IMR-90 (cell line): ENCODE results near the gene COLEC12. TPM values are rescaled to one million over a fixed set of nuclear protein-coding genes. Genes with fewer than 3 reads are reported as not detected.
A peak's percentile ranks its signal among the peaks of the same experiment; 100 is the strongest.

Experiments
- ATAC-seq: fragments of 200-7000 bp; cut with Tn5 transposase; 2 replicates; pipeline ENCODE4 v1.9.1; 2020; ENCODE audit warnings: low read depth, mild to moderate bottlenecking, moderate library complexity
- BruUV-seq: library from RNA; stranded (reverse); fragments of 400-500 nt; replicated peaks from 2 replicates; lab custom pipeline; 2021; lab: Mats Ljungman, UMichigan
- CTCF ChIA-PET: fragments of 300-600 bp; formaldehyde crosslinking; extraction: SDS; loops from one replicate; lab custom pipeline; 2021; ENCODE audit warnings: antibody characterized with exemption; lab: Yijun Ruan, JAX
- POLR2A ChIA-PET: fragments of 300-600 bp; sonication (Branson Sonifier 250); formaldehyde crosslinking; loops from one replicate; lab custom pipeline; 2022; ENCODE audit warnings: antibody characterized with exemption; ENCODE audit not compliant: unreplicated experiment; lab: Charles Lee
- DNase-seq: peaks from one replicate; pipeline ENCODE4 v3.0.0; 2013
- H2AFZ ChIP-seq: replicated peaks from 2 replicates; pipeline ENCODE3; 2013; ENCODE audit warnings: low read length, mild to moderate bottlenecking; ENCODE audit not compliant: poor library complexity
- H2AK5ac ChIP-seq: 2 replicates; pipeline ENCODE4 v1.6.1; 2013; ENCODE audit warnings: low read depth, low read length, inconsistent platforms
- H2AK9ac ChIP-seq: replicated peaks from 2 replicates; pipeline ENCODE3; 2013; ENCODE audit warnings: mild to moderate bottlenecking, low read depth, low read length, moderate library complexity; ENCODE audit not compliant: poor library complexity
- H2BK120ac ChIP-seq: 2 replicates; pipeline ENCODE4 v1.6.1; 2013; ENCODE audit warnings: low read depth, low read length, inconsistent platforms
- H2BK15ac ChIP-seq: 3 replicates; pipeline ENCODE4 v1.6.1; 2013; ENCODE audit warnings: low read depth, low read length, inconsistent platforms
- H2BK20ac ChIP-seq: 2 replicates; pipeline ENCODE4 v1.6.1; 2013; ENCODE audit warnings: low read depth, mild to moderate bottlenecking, inconsistent platforms, low read length, moderate library complexity
- H2BK5ac ChIP-seq: 2 replicates; pipeline ENCODE4 v1.6.1; 2013; ENCODE audit warnings: mild to moderate bottlenecking, low read depth, low read length, inconsistent platforms; ENCODE audit not compliant: poor library complexity, severe bottlenecking
- H3K14ac ChIP-seq: replicated peaks from 2 replicates; pipeline ENCODE4 v1.6.1; 2013; ENCODE audit warnings: low read depth, low read length, inconsistent platforms
- H3K18ac ChIP-seq: 2 replicates; pipeline ENCODE4 v1.6.1; 2013; ENCODE audit warnings: low read depth, low read length, control low read depth
- H3K23ac ChIP-seq: 2 replicates; pipeline ENCODE4 v1.6.1; 2013; ENCODE audit warnings: low read depth, low read length, inconsistent platforms
- H3K27ac ChIP-seq: 2 replicates; pipeline ENCODE4 v1.5.1; 2013; ENCODE audit warnings: mild to moderate bottlenecking, control low read depth, low read length; ENCODE audit not compliant: insufficient read depth
- H3K27me3 ChIP-seq: 2 replicates; pipeline ENCODE4 v1.6.1; 2013; ENCODE audit warnings: low read length; ENCODE audit not compliant: control insufficient read depth, insufficient read depth
- H3K36me3 ChIP-seq: 2 replicates; pipeline ENCODE4 v1.6.1; 2013; ENCODE audit warnings: low read length, mixed read lengths; ENCODE audit not compliant: control insufficient read depth, insufficient read depth
- H3K4ac ChIP-seq: 2 replicates; pipeline ENCODE4 v1.6.1; 2013; ENCODE audit warnings: low read depth, low read length, inconsistent platforms
- H3K4me1 ChIP-seq: 2 replicates; pipeline ENCODE4 v1.6.1; 2013; ENCODE audit warnings: low read length, mixed read lengths; ENCODE audit not compliant: control insufficient read depth, insufficient read depth
- H3K4me2 ChIP-seq: 2 replicates; pipeline ENCODE4 v1.6.1; 2013; ENCODE audit warnings: low read depth, mild to moderate bottlenecking, control low read depth, low read length, moderate library complexity
- H3K4me3 ChIP-seq: 2 replicates; pipeline ENCODE4 v1.5.1; 2013; ENCODE audit warnings: low read depth, mild to moderate bottlenecking, control low read depth, low read length, moderate library complexity; ENCODE audit not compliant: insufficient read depth
- H3K56ac ChIP-seq: 2 replicates; pipeline ENCODE4 v1.6.1; 2013; ENCODE audit warnings: low read length, inconsistent platforms; ENCODE audit not compliant: insufficient read depth; ENCODE audit errors: extremely low read depth
- H3K79me1 ChIP-seq, 2 experiments: 2 replicates each; pipeline ENCODE4 v1.6.1; 2013; ENCODE audit warnings: low read length in 2 of 2, inconsistent platforms in 1 of 2, low read depth in 1 of 2
- H3K9ac ChIP-seq: 2 replicates; pipeline ENCODE4 v1.6.1; 2013; ENCODE audit warnings: low read depth, low read length, control low read depth
- H3K9me1 ChIP-seq: 2 replicates; pipeline ENCODE4 v1.6.1; 2013; ENCODE audit warnings: low read length, inconsistent platforms; ENCODE audit not compliant: insufficient read depth
- H3K9me3 ChIP-seq: 2 replicates; pipeline ENCODE4 v1.6.1; 2013; ENCODE audit warnings: low read length; ENCODE audit not compliant: control insufficient read depth, insufficient read depth
- H4K20me1 ChIP-seq: 2 replicates; pipeline ENCODE4 v1.6.1; 2013; ENCODE audit warnings: low read length, inconsistent platforms; ENCODE audit not compliant: insufficient read depth
- H4K5ac ChIP-seq: 2 replicates; pipeline ENCODE4 v1.6.1; 2013; ENCODE audit warnings: mild to moderate bottlenecking, low read depth, low read length, control low read depth
- H4K8ac ChIP-seq, 2 experiments: 2 replicates each; pipeline ENCODE4 v1.6.1; 2013; ENCODE audit warnings: low read depth in 2 of 2, low read length in 2 of 2, control low read depth in 1 of 2, inconsistent platforms in 1 of 2
- H4K91ac ChIP-seq: 2 replicates; pipeline ENCODE4 v1.6.1; 2013; ENCODE audit warnings: low read depth, low read length, inconsistent platforms; ENCODE audit not compliant: insufficient read depth
- BHLHE40 ChIP-seq: fragments of 150-350 bp; IDR thresholded peaks from 2 replicates; pipeline ENCODE4 v1.6.1; 2016; ENCODE audit warnings: mild to moderate bottlenecking, low read depth, low read length
- CEBPB ChIP-seq: IDR thresholded peaks from 2 replicates; pipeline ENCODE4 v1.6.1; 2012; ENCODE audit warnings: low read depth, low read length, improper control_type of control experiment
- CHD1 ChIP-seq: IDR thresholded peaks from 2 replicates; pipeline ENCODE4 v1.6.1; 2012; ENCODE audit warnings: low read depth, low read length, improper control_type of control experiment
- ELK1 ChIP-seq: fragments of 150-350 bp; IDR thresholded peaks from 2 replicates; pipeline ENCODE4 v1.6.1; 2016; ENCODE audit warnings: low read depth, mild to moderate bottlenecking, low read length, moderate library complexity, borderline replicate concordance
- FOS ChIP-seq: fragments of 150-350 bp; IDR thresholded peaks from 2 replicates; pipeline ENCODE4 v1.6.1; 2016; ENCODE audit warnings: low read depth, low read length
- MAFK ChIP-seq: IDR thresholded peaks from 2 replicates; pipeline ENCODE4 v1.6.1; 2012; ENCODE audit warnings: low read depth, low read length, improper control_type of control experiment
- MAZ ChIP-seq: IDR thresholded peaks from 2 replicates; pipeline ENCODE4 v1.6.1; 2012; ENCODE audit warnings: low read depth, mild to moderate bottlenecking, low read length, improper control_type of control experiment, moderate library complexity, borderline replicate concordance
- MXI1 ChIP-seq: IDR thresholded peaks from 2 replicates; pipeline ENCODE4 v1.6.1; 2012; ENCODE audit warnings: low read depth, mild to moderate bottlenecking, low read length, moderate library complexity, borderline replicate concordance
- NFE2L2 ChIP-seq: fragments of 150-350 bp; IDR thresholded peaks from 2 replicates; pipeline ENCODE4 v1.6.1; 2016; ENCODE audit warnings: low read depth, mild to moderate bottlenecking, low read length
- POLR2A ChIP-seq: IDR thresholded peaks from 2 replicates; pipeline ENCODE4 v1.6.1; 2012; ENCODE audit warnings: mild to moderate bottlenecking, low read depth, low read length
- RAD21 ChIP-seq: IDR thresholded peaks from 2 replicates; pipeline ENCODE4 v1.6.1; 2012; ENCODE audit warnings: low read length, improper control_type of control experiment
- RCOR1 ChIP-seq: IDR thresholded peaks from 2 replicates; pipeline ENCODE4 v1.6.1; 2012; ENCODE audit warnings: mild to moderate bottlenecking, low read length, improper control_type of control experiment; ENCODE audit not compliant: insufficient replicate concordance
- RFX5 ChIP-seq: IDR thresholded peaks from 2 replicates; pipeline ENCODE4 v1.8.0; 2012; ENCODE audit warnings: low read depth, mild to moderate bottlenecking, low read length, moderate library complexity
- SMC3 ChIP-seq: fragments of 150-350 bp; IDR thresholded peaks from 2 replicates; pipeline ENCODE4 v1.6.1; 2016; ENCODE audit warnings: low read depth, mild to moderate bottlenecking, antibody characterized with exemption, low read length, moderate library complexity
- USF2 ChIP-seq: fragments of 150-350 bp; IDR thresholded peaks from 2 replicates; pipeline ENCODE4 v1.6.1; 2017; ENCODE audit warnings: mild to moderate bottlenecking, antibody characterized with exemption, low read length, low read depth
- WGBS, 2 experiments: methylation state at CpG; one replicate each; pipeline versions ENCODE4 v1.1.5 to v1.1.7; 2013; ENCODE audit warnings: missing lambda C conversion rate in 2 of 2; ENCODE audit not compliant: insufficient read length in 1 of 2; ENCODE audit errors: extremely low coverage in 2 of 2; 5-methylcytosine and 5-hydroxymethylcytosine counted together
- dilution Hi-C: fragments of 300-500 bp; cut with HindIII; formaldehyde crosslinking; loops from one replicate; pipeline ENCODE4 v1.14.3; 2018; ENCODE audit warnings: low sequenced_read_pairs; ENCODE audit not compliant: unreplicated experiment
- in situ Hi-C: fragments of 300-500 bp; cut with MboI; formaldehyde crosslinking; loops from 3 replicates; pipeline ENCODE4 v1.14.3; 2019; ENCODE audit warnings: low sequenced_read_pairs, inconsistent platforms, mixed read lengths
- intact Hi-C: fragments of 100-400 bp; cut with micrococcal nuclease; formaldehyde crosslinking; loops from 2 replicates; pipeline ENCODE4 v1.10.0; 2022
- polyA plus RNA-seq, 3 experiments: library from polyadenylated mRNA; depleted of rRNA; stranded (reverse); fragments of >200 nt; gene quantifications; 2 replicates each; pipeline ENCODE4 v1.2.3, GENCODE V29; 2012; ENCODE audit warnings: low replicate concordance in 1 of 3
- total RNA-seq: library from RNA; depleted of rRNA; stranded (reverse); fragments of >200 nt; gene quantifications from 2 replicates; pipeline ENCODE4 v1.2.3, GENCODE V29; 2012
- TF ChIP-seq, protein P1 (sequence below): conservative IDR thresholded peaks from 2 replicates; pipeline ENCODE4 v1.5.1; 2012; ENCODE audit warnings: mild to moderate bottlenecking, low read depth, low read length, improper control_type of control experiment

COLEC12 gene
- total and polyA plus RNA-seq, 2 of the 4 experiments (the other 2 are of a cell fraction) = 1.0 to 2.3 TPM

DNA sequence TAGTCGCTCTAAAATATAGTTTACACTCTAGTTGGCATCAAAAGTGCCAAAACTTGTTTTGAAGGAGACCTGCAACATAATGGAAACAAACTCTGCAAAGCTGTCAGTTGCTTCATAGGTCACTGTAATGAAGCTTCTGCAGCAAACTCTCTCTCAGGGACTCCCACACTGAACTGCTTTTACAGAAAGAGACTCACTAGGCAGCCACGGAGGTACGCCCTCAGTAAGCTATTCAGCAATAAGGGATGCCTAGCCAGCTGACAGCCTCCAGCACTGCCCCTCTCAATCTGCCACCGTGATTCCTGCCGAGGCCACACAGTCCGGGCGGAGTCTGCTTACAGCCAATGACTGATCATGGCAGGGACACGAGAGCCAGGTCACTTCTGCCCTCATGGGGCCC, 51.1 kb downstream of the COLEC12 start:
- Histone ChIP-seq H3K56ac (no peak overlapping the region), H3K9me3 (peaks cover 11% of the 10 kb centered on the region), H3K9ac (no peak overlapping the region), H2AFZ (peak overlapping the region; percentile 46), H3K18ac (no peak overlapping the region), H4K91ac (no peak overlapping the region), H3K4ac (0 out of 2 replicates have a peak overlapping the region, but pooled peaks have one; percentile 8), H3K36me3 (no peaks in the 10 kb centered on the region), H3K27ac (no peak overlapping the region), H3K23ac (no peak overlapping the region), H3K79me1 (no peaks in the 10 kb centered on the region), H4K20me1 (no peaks in the 10 kb centered on the region), H3K14ac (no peak overlapping the region), H3K9me1 (no peaks in the 10 kb centered on the region), H2BK20ac (no peak overlapping the region), H2AK9ac (no peak overlapping the region), H3K27me3 (peaks cover 9% of the 10 kb centered on the region), H2BK120ac (no peak overlapping the region), H4K5ac (no peak overlapping the region), H2BK15ac (no peak overlapping the region), H3K4me3 (no peak overlapping the region), H4K8ac (no peak overlapping the region), H3K4me2 (no peak overlapping the region; the same call in 1 of the 2 replicates), H2AK5ac (no peak overlapping the region), H3K4me1 (peaks cover 3% of the 10 kb centered on the region; the same call in 1 of the 2 replicates), H2BK5ac (no peak overlapping the region)
- no peak for TF ChIP-seq FOS
- TF ChIP-seq POLR2A = no peak
- no peak for TF ChIP-seq CHD1
- TF ChIP-seq ELK1 = no peak
- TF ChIP-seq, protein P1, sequence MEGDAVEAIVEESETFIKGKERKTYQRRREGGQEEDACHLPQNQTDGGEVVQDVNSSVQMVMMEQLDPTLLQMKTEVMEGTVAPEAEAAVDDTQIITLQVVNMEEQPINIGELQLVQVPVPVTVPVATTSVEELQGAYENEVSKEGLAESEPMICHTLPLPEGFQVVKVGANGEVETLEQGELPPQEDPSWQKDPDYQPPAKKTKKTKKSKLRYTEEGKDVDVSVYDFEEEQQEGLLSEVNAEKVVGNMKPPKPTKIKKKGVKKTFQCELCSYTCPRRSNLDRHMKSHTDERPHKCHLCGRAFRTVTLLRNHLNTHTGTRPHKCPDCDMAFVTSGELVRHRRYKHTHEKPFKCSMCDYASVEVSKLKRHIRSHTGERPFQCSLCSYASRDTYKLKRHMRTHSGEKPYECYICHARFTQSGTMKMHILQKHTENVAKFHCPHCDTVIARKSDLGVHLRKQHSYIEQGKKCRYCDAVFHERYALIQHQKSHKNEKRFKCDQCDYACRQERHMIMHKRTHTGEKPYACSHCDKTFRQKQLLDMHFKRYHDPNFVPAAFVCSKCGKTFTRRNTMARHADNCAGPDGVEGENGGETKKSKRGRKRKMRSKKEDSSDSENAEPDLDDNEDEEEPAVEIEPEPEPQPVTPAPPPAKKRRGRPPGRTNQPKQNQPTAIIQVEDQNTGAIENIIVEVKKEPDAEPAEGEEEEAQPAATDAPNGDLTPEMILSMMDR = no peak
- no peak for TF ChIP-seq USF2
- no peak for TF ChIP-seq RFX5
- no peak for TF ChIP-seq RAD21
- no peak for TF ChIP-seq MAZ
- no peak for TF ChIP-seq NFE2L2
- TF ChIP-seq BHLHE40 = no peak
- TF ChIP-seq CEBPB = no peak
- no peak for TF ChIP-seq MAFK
- TF ChIP-seq SMC3 = no peak
- no peak for TF ChIP-seq RCOR1
- no peak for TF ChIP-seq MXI1
- ATAC-seq (no peak; the same call in 1 of the 2 replicates), DNase-seq (no peak)
- BruUV-seq = no TSS peak
- intact Hi-C loops = no loop called here
- CTCF ChIA-PET = no interaction called here
- in situ Hi-C loops = no loop called here
- POLR2A ChIA-PET = no interaction called here
- dilution Hi-C loops = no loop called here
- WGBS, 2 experiments = 42% methylated on average over 4 of the region's 8 CpGs; no CpG with 5 or more reads in 1 of the 2 experiments
